GM19193 (cell line): ENCODE measurements around the gene USH1G.

Experiments used
- POLR2A ChIP-seq: IDR thresholded peaks from 4 replicates; pipeline ENCODE4 v1.6.1; 2011; ENCODE audit not compliant: insufficient read depth, insufficient read length; ENCODE audit errors: extremely low read depth

Gene USH1G

GRCh38 chr17:74877592-74878548 is 45.2 kb downstream of the USH1G start:
- TF ChIP-seq POLR2A: no peak

GRCh38 chr17:74875977-74876593 is 47.0 kb downstream of the USH1G start:
- no peak for TF ChIP-seq POLR2A

- TF ChIP-seq POLR2A: no peak
Observed at GRCh38 chr17:74875155-74875976, 47.7 kb downstream of the USH1G start.

GRCh38 chr17:74874615-74875037 is 48.4 kb downstream of the USH1G start:
- no peak for TF ChIP-seq POLR2A

GRCh38 chr17:74873874-74874614 is 49.0 kb downstream of the USH1G start:
- TF ChIP-seq POLR2A: no peak

- peak; percentile 97 for TF ChIP-seq POLR2A
Observed at GRCh38 chr17:74873037-74873873, 49.8 kb downstream of the USH1G start.

GRCh38 chr17:74872313-74873036 is 50.6 kb downstream of the USH1G start, which contains the start of gene FDXR:
Gene FDXR (minus strand): TSS chr17:74872994. CDS start chr17:74872944, 50 bp downstream.
- TF ChIP-seq POLR2A: peak; percentile 70

- no peak for TF ChIP-seq POLR2A
Observed at GRCh38 chr17:74871356-74872076, 51.5 kb downstream of the USH1G start.

- TF ChIP-seq POLR2A: no peak
Observed at GRCh38 chr17:74870512-74870911, 52.5 kb downstream of the USH1G start.

GRCh38 chr17:74868908-74869255 is 54.2 kb downstream of the USH1G start:
- TF ChIP-seq POLR2A: no peak

GRCh38 chr17:74868251-74868907 is 54.7 kb downstream of the USH1G start:
- no peak for TF ChIP-seq POLR2A
